HCT116 (cell line): ENCODE results near the gene TMEM169. TPM values are rescaled to one million over a fixed set of nuclear protein-coding genes. Genes with fewer than 3 reads are reported as not detected.
A peak's percentile ranks its signal among the peaks of the same experiment; 100 is the strongest.

Experiments
- ATAC-seq: fragments of 200-7000 bp; cut with Tn5 transposase; 2 replicates; pipeline ENCODE4 v1.9.1; 2020; ENCODE audit warnings: mild to moderate bottlenecking, moderate library complexity
- BruUV-seq: library from RNA; stranded (reverse); fragments of 400-500 nt; replicated peaks from 2 replicates; lab custom pipeline; 2021; lab: Mats Ljungman, UMichigan
- CTCF ChIA-PET: fragments of 300-600 bp; sonication (Branson Sonifier 250); formaldehyde crosslinking; loops from one replicate; lab custom pipeline; 2021; ENCODE audit warnings: antibody characterized with exemption; lab: Charles Lee
- POLR2A ChIA-PET: fragments of 300-600, 350-600 bp; sonication (Branson Sonifier 250); formaldehyde crosslinking; loops from one replicate; lab custom pipeline; 2021; ENCODE audit warnings: antibody characterized with exemption; lab: Charles Lee
- RAD21 ChIA-PET, 2 experiments: fragments of 300-600 bp; sonication (Branson Sonifier 250); formaldehyde crosslinking; loops; one replicate each; lab custom pipeline; 2023; ENCODE audit warnings: low total read pairs in 2 of 2; ENCODE audit not compliant: uncharacterized antibody in 2 of 2, unreplicated experiment in 2 of 2, low non-redundant PET in 1 of 2; lab: Charles Lee
- DNase-seq: peaks from one replicate; pipeline ENCODE4 v3.0.0-alpha.2; 2010; ENCODE audit warnings: low read depth, low spot score
- H2AFZ ChIP-seq: fragments of 200-600 bp; shearing (Covaris generic), sonication (generic); 2 replicates; pipeline ENCODE4 v1.6.1; 2017; ENCODE audit warnings: low read depth, mixed run types, mixed read lengths, antibody characterized with exemption, low read length; ENCODE audit not compliant: poor library complexity, severe bottlenecking
- H3K27ac ChIP-seq: 2 replicates; pipeline ENCODE4 v1.5.1; 2012; ENCODE audit warnings: low read depth, low read length
- H3K27me3 ChIP-seq: fragments of 200-600 bp; sonication (generic); 2 replicates; pipeline ENCODE4 v1.6.1; 2016; ENCODE audit warnings: mixed run types, low read length, mixed read lengths; ENCODE audit not compliant: insufficient read depth
- H3K36me3 ChIP-seq, 2 experiments: fragments of 200-500 bp in 1 of 2; fragments of 200-600 bp in 1 of 2; sonication (Bioruptor generic) in 1 of 2; sonication (generic) in 1 of 2; 2 replicates each; pipeline versions ENCODE4 v1.5.1 to v1.6.1; 2014 to 2016; ENCODE audit warnings: low read length in 2 of 2, inconsistent platforms in 1 of 2, mixed read lengths in 1 of 2, mixed run types in 1 of 2; ENCODE audit not compliant: insufficient read depth in 2 of 2, control insufficient read depth in 1 of 2
- H3K4me1 ChIP-seq, 2 experiments: fragments of 200-600 bp in 1 of 2; sonication (generic) in 1 of 2; 2 replicates each; pipeline versions ENCODE4 v1.5.1 to v1.6.1; 2012 to 2017; ENCODE audit warnings: low read length in 2 of 2, inconsistent platforms in 1 of 2, mild to moderate bottlenecking in 1 of 2, mixed read lengths in 1 of 2, mixed run types in 1 of 2, moderate library complexity in 1 of 2; ENCODE audit not compliant: insufficient read depth in 2 of 2, control insufficient read depth in 1 of 2
- H3K4me2 ChIP-seq: fragments of 200-600 bp; sonication (generic); 2 replicates; pipeline ENCODE4 v1.6.1; 2017; ENCODE audit warnings: mixed run types, low read length, mixed read lengths
- H3K4me3 ChIP-seq, 2 experiments: fragments of 200-600 bp in 1 of 2; sonication (generic) in 1 of 2; replicated peaks in 1 of 2; 2 replicates each; pipeline ENCODE4 v1.5.1; 2011 to 2016; ENCODE audit warnings: low read length in 2 of 2, control low read depth in 1 of 2, low read depth in 1 of 2, mild to moderate bottlenecking in 1 of 2, mixed read lengths in 1 of 2, mixed run types in 1 of 2
- H3K79me2 ChIP-seq: fragments of 200-600 bp; sonication (generic); 2 replicates; pipeline ENCODE4 v1.6.1; 2017; ENCODE audit warnings: mild to moderate bottlenecking, mixed run types, low read length, moderate library complexity, mixed read lengths; ENCODE audit not compliant: insufficient read depth
- H3K9ac ChIP-seq: fragments of 200-600 bp; sonication (generic); 2 replicates; pipeline ENCODE4 v1.6.1; 2016; ENCODE audit warnings: low read length, mixed read lengths
- H3K9me2 ChIP-seq: fragments of 200-600 bp; sonication (generic), shearing (Covaris generic); 2 replicates; pipeline ENCODE4 v1.6.1; 2017; ENCODE audit warnings: mixed run types, mild to moderate bottlenecking, moderate library complexity; ENCODE audit not compliant: insufficient read depth
- H3K9me3 ChIP-seq, 2 experiments: fragments of 200-500 bp in 1 of 2; fragments of 200-600 bp in 1 of 2; sonication (Bioruptor generic) in 1 of 2; sonication (generic) in 1 of 2; 2 replicates each; pipeline ENCODE4 v1.6.1; 2014 to 2017; ENCODE audit warnings: low read length in 2 of 2, mixed read lengths in 2 of 2, inconsistent platforms in 1 of 2, low read depth in 1 of 2, mild to moderate bottlenecking in 1 of 2, mixed run types in 1 of 2, moderate library complexity in 1 of 2; ENCODE audit not compliant: control insufficient read depth in 1 of 2, insufficient read depth in 1 of 2
- H4K20me1 ChIP-seq: fragments of 200-600 bp; sonication (generic), shearing (Covaris generic); 2 replicates; pipeline ENCODE4 v1.6.1; 2017; ENCODE audit warnings: mixed run types, mild to moderate bottlenecking, moderate library complexity; ENCODE audit not compliant: insufficient read depth
- CBX3 ChIP-seq: IDR thresholded peaks from 2 replicates; pipeline ENCODE4 v1.6.1; 2012; ENCODE audit warnings: low read depth
- CEBPB ChIP-seq: IDR thresholded peaks from 2 replicates; pipeline ENCODE4 v1.6.1; 2012; ENCODE audit warnings: low read depth
- EGR1 ChIP-seq: IDR thresholded peaks from 2 replicates; pipeline ENCODE4 v1.6.1; 2012; ENCODE audit warnings: low read depth
- ELF1 ChIP-seq: IDR thresholded peaks from 2 replicates; pipeline ENCODE4 v1.6.1; 2012; ENCODE audit warnings: low read depth, borderline replicate concordance
- EZH2 ChIP-seq: fragments of 200-600 bp; sonication (generic); IDR thresholded peaks from 2 replicates; pipeline ENCODE4 v1.6.1; 2017; ENCODE audit warnings: antibody characterized with exemption, mixed run types
- EZH2phosphoT487 ChIP-seq: fragments of 200-600 bp; IDR thresholded peaks from 2 replicates; pipeline ENCODE4 v1.6.1; 2018; ENCODE audit warnings: antibody characterized with exemption, borderline replicate concordance
- FOSL1 ChIP-seq: IDR thresholded peaks from 2 replicates; pipeline ENCODE4 v1.6.1; 2012; ENCODE audit warnings: low read depth
- JUND ChIP-seq: IDR thresholded peaks from 2 replicates; pipeline ENCODE4 v1.6.1; 2012
- POLR2AphosphoS5 ChIP-seq: IDR thresholded peaks from 2 replicates; pipeline ENCODE4 v1.6.1; 2011; ENCODE audit warnings: mild to moderate bottlenecking, low read depth, low read length, moderate library complexity
- RAD21 ChIP-seq: IDR thresholded peaks from 2 replicates; pipeline ENCODE4 v1.6.1; 2012; ENCODE audit warnings: low read depth, mild to moderate bottlenecking
- SIN3A ChIP-seq: IDR thresholded peaks from 2 replicates; pipeline ENCODE4 v1.6.1; 2012; ENCODE audit warnings: low read depth
- SP1 ChIP-seq: IDR thresholded peaks from 2 replicates; pipeline ENCODE4 v1.6.1; 2012; ENCODE audit warnings: low read depth
- SRF ChIP-seq: IDR thresholded peaks from 2 replicates; pipeline ENCODE4 v1.6.1; 2012; ENCODE audit warnings: low read depth
- TCF7L2 ChIP-seq: IDR thresholded peaks from 2 replicates; pipeline ENCODE4 v1.7.0; 2011; ENCODE audit warnings: borderline replicate concordance, inconsistent platforms; ENCODE audit not compliant: insufficient read depth, insufficient read length; ENCODE audit errors: extremely low read depth
- YY1 ChIP-seq: IDR thresholded peaks from 2 replicates; pipeline ENCODE4 v1.6.1; 2011; ENCODE audit warnings: low read length, low read depth, moderate library complexity, mild to moderate bottlenecking; ENCODE audit not compliant: insufficient replicate concordance; ENCODE audit errors: extremely low read depth
- ZBTB33 ChIP-seq: IDR thresholded peaks from 2 replicates; pipeline ENCODE4 v1.6.1; 2011; ENCODE audit warnings: mild to moderate bottlenecking, low read length, moderate library complexity; ENCODE audit not compliant: insufficient replicate concordance; ENCODE audit errors: extremely low read depth
- ZFX ChIP-seq: fragments of 450-650 bp; IDR thresholded peaks from 2 replicates; pipeline ENCODE4 v1.6.1; 2017
- ZNF274 ChIP-seq: fragments of 200-500 bp; sonication (Bioruptor generic); IDR thresholded peaks from 2 replicates; pipeline ENCODE4 v1.6.1; 2014; ENCODE audit warnings: mild to moderate bottlenecking, low read depth, low read length, inconsistent platforms
- intact Hi-C: fragments of 100-400 bp; cut with micrococcal nuclease; formaldehyde crosslinking; loops from 2 replicates; pipeline ENCODE4 v1.10.0; 2022
- total RNA-seq: library from RNA; stranded (reverse); gene quantifications from one replicate; pipeline ENCODE4 v1.2.1, GENCODE V29; 2021; ENCODE audit not compliant: unreplicated experiment
- TF ChIP-seq, protein P1 (sequence below), 3 experiments: fragments of 200-600 bp in 1 of 3; sonication (generic) in 1 of 3; IDR thresholded peaks in 2 of 3; conservative IDR thresholded peaks in 1 of 3; 2 replicates each; pipeline ENCODE4 v1.5.1; 2012 to 2017; ENCODE audit warnings: low read depth in 2 of 3, low read length in 2 of 3, antibody characterized with exemption in 1 of 3, borderline replicate concordance in 1 of 3, control low read depth in 1 of 3, mild to moderate bottlenecking in 1 of 3, mixed read lengths in 1 of 3, mixed run types in 1 of 3, moderate library complexity in 1 of 3; ENCODE audit not compliant: insufficient read depth in 1 of 3
- TF ChIP-seq, protein P2 (sequence below): IDR thresholded peaks from 2 replicates; pipeline ENCODE4 v1.6.1; 2012
- TF ChIP-seq, protein P3 (sequence below): IDR thresholded peaks from 2 replicates; pipeline ENCODE4 v1.6.1; 2012

Gene TMEM169
- total RNA-seq, 1 experiment from 2014 or later: 0.42 TPM

DNA sequence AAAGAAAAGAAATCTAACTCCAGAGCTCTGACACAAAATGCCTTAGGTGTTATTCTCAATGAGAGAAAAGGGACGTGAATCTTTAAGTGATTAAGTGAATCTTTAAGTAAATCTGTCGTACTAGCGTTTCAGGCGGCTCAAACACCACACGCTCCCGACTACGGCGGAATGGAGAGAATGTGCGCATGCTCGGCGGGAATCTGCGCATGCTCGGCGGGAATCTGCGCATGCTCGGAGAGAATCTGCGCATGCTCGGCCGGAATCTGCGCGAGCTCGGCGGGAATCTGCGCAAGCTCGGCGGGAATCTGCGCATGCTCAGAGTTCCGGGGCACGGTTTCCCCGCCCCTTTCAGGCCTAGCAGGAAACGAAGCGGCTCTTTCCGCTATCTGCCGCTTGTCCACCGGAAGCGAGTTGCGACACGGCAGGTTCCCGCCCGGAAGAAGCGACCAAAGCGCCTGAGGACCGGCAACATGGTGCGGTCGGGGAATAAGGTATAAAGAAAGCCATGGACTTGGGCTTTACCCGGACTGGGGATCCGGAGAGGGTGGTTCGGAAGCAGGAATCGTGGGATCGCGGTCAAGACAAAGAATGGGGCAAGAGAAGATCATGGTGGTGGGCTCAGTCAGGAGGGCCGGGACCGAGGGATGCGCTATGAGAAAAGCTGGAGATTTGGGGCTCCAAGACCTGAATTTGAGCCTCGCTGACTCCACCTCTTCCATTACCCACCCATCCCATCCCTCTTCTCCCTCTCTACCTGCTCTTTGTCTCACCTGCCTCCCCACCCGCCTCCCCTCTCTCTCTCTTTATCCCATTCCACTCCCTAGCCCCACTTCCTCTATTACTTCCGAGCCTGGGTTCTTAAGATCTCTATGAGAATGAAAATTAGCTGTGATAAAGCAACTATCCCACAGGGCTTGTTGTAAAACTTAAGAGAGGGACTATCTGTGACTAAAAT is 27.5 kb downstream of the TMEM169 start, which contains the start of gene XRCC5:
Gene XRCC5, plus strand, starts transcription at position 382 of the 955 bp plus-strand sequence. Its CDS starts 89 bp downstream, at position 471.
- Histone ChIP-seq H3K9ac (peak within 1 kb of the TSS; percentile 90), H4K20me1 (peaks cover 9% of the 10 kb centered on the region; the same call in 1 of the 2 replicates), H3K4me2 (peak within 1 kb of the TSS; percentile 83), H3K36me3 (peaks cover 18 to 38% of the 10 kb centered on the region in 2 experiments; a peak in 3 of 4 replicates), H3K27me3 (no peaks in the 10 kb centered on the region), H3K79me2 (peaks cover 50% of the 10 kb centered on the region), H3K9me3 (no peaks in the 10 kb centered on the region), H3K4me1 (peaks cover 7 to 21% of the 10 kb centered on the region in 2 experiments; a peak in 3 of 4 replicates), H2AFZ (no peak within 1 kb of the TSS), H3K27ac (peak within 1 kb of the TSS; percentile 76), H3K4me3 (peak within 1 kb of the TSS; percentile 77 to 88), H3K9me2 (no peaks in the 10 kb centered on the region)
- no TSS peak for BruUV-seq
- intact Hi-C loops: no loop called here
- DNase-seq (peak; percentile 92), ATAC-seq (peak; percentile 84)
- ChIA-PET POLR2A (interaction anchor here (0.9 to 1.0 kb wide), 3 partner anchors 14 to 389 kb away, joined by 3 to 6 read pairs (median 3); partner anchors contain the start of genes PECR, RPL37A and TMEM169), RAD21 (no interaction called here), CTCF (interaction anchor here (0.7 to 1.2 kb wide), 5 partner anchors 25 to 306 kb away, joined by 3 to 4 read pairs (median 3); partner anchors contain the start of gene PECR)
- TF ChIP-seq CBX3 (no peak), JUND (no peak), TCF7L2 (no peak), YY1 (peak; percentile 73), ZBTB33 (no peak), EZH2 (no peak), EZH2phosphoT487 (no peak), SRF (no peak), ELF1 (peak; percentile 84), ZNF274 (no peak), SIN3A (peak; percentile 83), ZFX (peak; percentile 85), EGR1 (no peak), POLR2AphosphoS5 (peak; percentile 94), CEBPB (peak; percentile 94), RAD21 (no peak), SP1 (peak; percentile 27; the same call in 1 of the 2 replicates), FOSL1 (no peak)
- TF ChIP-seq, protein P1, sequence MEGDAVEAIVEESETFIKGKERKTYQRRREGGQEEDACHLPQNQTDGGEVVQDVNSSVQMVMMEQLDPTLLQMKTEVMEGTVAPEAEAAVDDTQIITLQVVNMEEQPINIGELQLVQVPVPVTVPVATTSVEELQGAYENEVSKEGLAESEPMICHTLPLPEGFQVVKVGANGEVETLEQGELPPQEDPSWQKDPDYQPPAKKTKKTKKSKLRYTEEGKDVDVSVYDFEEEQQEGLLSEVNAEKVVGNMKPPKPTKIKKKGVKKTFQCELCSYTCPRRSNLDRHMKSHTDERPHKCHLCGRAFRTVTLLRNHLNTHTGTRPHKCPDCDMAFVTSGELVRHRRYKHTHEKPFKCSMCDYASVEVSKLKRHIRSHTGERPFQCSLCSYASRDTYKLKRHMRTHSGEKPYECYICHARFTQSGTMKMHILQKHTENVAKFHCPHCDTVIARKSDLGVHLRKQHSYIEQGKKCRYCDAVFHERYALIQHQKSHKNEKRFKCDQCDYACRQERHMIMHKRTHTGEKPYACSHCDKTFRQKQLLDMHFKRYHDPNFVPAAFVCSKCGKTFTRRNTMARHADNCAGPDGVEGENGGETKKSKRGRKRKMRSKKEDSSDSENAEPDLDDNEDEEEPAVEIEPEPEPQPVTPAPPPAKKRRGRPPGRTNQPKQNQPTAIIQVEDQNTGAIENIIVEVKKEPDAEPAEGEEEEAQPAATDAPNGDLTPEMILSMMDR (IDR thresholded peaks at IDR 0.05 in 2 of 3, conservative IDR thresholded peaks at IDR 0.05 in 1 of 3; ENCODE audit: borderline replicate concordance in 1 of 3, insufficient read depth in 1 of 3, low read depth in 2 of 3, low read length in 2 of 3): no peak
- TF ChIP-seq, protein P2, sequence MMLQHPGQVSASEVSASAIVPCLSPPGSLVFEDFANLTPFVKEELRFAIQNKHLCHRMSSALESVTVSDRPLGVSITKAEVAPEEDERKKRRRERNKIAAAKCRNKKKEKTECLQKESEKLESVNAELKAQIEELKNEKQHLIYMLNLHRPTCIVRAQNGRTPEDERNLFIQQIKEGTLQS: no peak; the same call in 1 of the 2 replicates
- TF ChIP-seq, protein P3, sequence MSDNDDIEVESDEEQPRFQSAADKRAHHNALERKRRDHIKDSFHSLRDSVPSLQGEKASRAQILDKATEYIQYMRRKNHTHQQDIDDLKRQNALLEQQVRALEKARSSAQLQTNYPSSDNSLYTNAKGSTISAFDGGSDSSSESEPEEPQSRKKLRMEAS: peak; percentile 91
